GM12891 (cell line): ENCODE results near the gene PHEX.

Source experiments
- DNase-seq: peaks from one replicate; pipeline ENCODE4 v3.0.0; 2011; ENCODE audit warnings: low spot score; ENCODE audit not compliant: insufficient read length
- FAIRE-seq: peaks from 2 replicates; lab custom pipeline; 2011; peaks lifted over from hg19 to GRCh38; lab: Jason Lieb, UNC
- PAX5 ChIP-seq: IDR thresholded peaks from 2 replicates; pipeline ENCODE4 v1.6.1; 2011; ENCODE audit warnings: low read length, moderate library complexity, mild to moderate bottlenecking; ENCODE audit not compliant: insufficient read depth, severe bottlenecking
- POLR2A ChIP-seq: IDR thresholded peaks from 2 replicates; pipeline ENCODE4 v1.6.1; 2011; ENCODE audit warnings: low read depth, low read length, control low read depth
- POLR2AphosphoS5 ChIP-seq: IDR thresholded peaks from 2 replicates; pipeline ENCODE4 v1.6.1; 2011; ENCODE audit warnings: low read depth, low read length, control low read depth
- POU2F2 ChIP-seq: IDR thresholded peaks from 2 replicates; pipeline ENCODE4 v1.6.1; 2011; ENCODE audit warnings: low read depth, mild to moderate bottlenecking, control low read depth, low read length, moderate library complexity
- SPI1 ChIP-seq: IDR thresholded peaks from 2 replicates; pipeline ENCODE4 v1.6.1; 2011; ENCODE audit warnings: low read depth, low read length, control low read depth
- TAF1 ChIP-seq: IDR thresholded peaks from 2 replicates; pipeline ENCODE4 v1.6.1; 2011; ENCODE audit warnings: low read depth, low read length, control low read depth

PHEX gene

GRCh38 chrX:22159071-22159470, 126.9 kb downstream of the PHEX start:
- TF ChIP-seq PAX5 (no peak), SPI1 (no peak), TAF1 (no peak), POU2F2 (no peak)
- FAIRE-seq (no peak), DNase-seq (no peak)

DNA sequence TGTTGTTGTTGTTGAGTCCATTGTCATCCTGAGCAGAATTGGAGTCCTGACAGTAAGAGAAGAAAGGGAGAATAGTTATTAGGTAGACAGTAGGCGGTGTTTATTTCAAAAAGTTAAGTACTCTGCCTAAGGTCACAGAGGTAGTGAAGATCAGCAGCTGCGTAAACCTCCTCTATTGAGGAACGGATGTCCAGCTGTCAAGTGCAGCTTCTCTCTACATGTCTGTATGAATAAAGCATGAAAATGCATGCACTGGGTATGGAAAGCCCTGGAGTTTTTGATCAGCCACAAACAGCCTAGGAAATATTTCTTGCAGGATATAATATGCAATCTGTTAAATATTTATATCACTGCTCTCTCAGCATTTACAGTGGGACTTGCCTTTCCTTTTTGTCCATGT, 131.2 kb downstream of the PHEX start:
- FAIRE-seq, result no peak
- no peak for DNase-seq
- TF ChIP-seq POLR2A, result no peak
- no peak for TF ChIP-seq SPI1
- no peak for TF ChIP-seq TAF1
- no peak for TF ChIP-seq PAX5
- no peak for TF ChIP-seq POU2F2
- TF ChIP-seq POLR2AphosphoS5, result no peak

DNA sequence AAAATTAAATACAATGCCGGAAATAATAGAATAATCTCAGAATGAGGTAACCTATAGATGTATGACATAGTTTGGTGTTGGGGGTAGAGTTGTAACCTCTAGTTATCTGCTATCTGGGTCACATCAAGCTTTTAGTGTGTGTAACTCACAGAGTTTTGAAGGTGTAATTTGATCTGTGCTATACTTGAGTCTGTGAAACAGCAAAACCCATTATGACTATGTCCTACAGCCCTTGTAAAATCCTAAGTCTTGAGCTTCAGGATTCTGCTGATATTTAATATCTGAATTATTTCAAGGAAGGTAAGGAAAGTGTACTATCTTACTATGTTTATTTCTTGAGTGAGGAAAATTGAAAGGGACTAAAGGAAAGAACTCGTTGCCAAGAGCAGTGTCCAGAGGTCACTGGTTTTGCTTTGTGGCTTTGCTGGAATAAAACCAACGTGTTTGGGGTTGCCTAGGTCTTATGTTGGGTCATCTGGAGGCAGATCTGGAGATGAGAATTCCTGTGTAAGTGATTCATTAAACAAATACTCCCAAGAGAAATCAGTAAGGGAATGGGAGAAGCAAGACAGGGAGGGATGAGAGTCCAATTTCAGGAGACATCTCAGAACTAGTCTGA, 132.8 kb downstream of the PHEX start:
- DNase-seq, result no peak
- no peak for FAIRE-seq
- TF ChIP-seq POLR2A (no peak), POU2F2 (no peak), PAX5 (no peak), SPI1 (no peak), TAF1 (no peak), POLR2AphosphoS5 (no peak)

- FAIRE-seq, result no peak
- TF ChIP-seq TAF1 (no peak), POLR2A (no peak), POU2F2 (no peak), POLR2AphosphoS5 (no peak), SPI1 (no peak), PAX5 (no peak)
Measured at GRCh38 chrX:22165732-22166457, 133.8 kb downstream of the PHEX start.

GRCh38 chrX:22171287-22172060, 139.3 kb downstream of the PHEX start:
- FAIRE-seq (no peak), DNase-seq (no peak)
- no peak for TF ChIP-seq POLR2A
- no peak for TF ChIP-seq PAX5
- TF ChIP-seq POU2F2, result no peak
- no peak for TF ChIP-seq TAF1
- TF ChIP-seq POLR2AphosphoS5, result no peak
- TF ChIP-seq SPI1, result no peak

More at GRCh38 chrX:22165732-22166457, 133.8 kb downstream of the PHEX start:
- DNase-seq, result no peak

- FAIRE-seq (no peak), DNase-seq (no peak)
- TF ChIP-seq POU2F2 (no peak), SPI1 (no peak), POLR2AphosphoS5 (no peak), TAF1 (no peak), PAX5 (no peak), POLR2A (no peak)
Measured at GRCh38 chrX:22173966-22174365, 141.8 kb downstream of the PHEX start.

- DNase-seq, result no peak
- no peak for FAIRE-seq
- TF ChIP-seq SPI1 (no peak), PAX5 (no peak), TAF1 (no peak), POLR2AphosphoS5 (no peak), POU2F2 (no peak), POLR2A (no peak)
Measured at GRCh38 chrX:22177950-22178515, 145.9 kb downstream of the PHEX start.

DNA sequence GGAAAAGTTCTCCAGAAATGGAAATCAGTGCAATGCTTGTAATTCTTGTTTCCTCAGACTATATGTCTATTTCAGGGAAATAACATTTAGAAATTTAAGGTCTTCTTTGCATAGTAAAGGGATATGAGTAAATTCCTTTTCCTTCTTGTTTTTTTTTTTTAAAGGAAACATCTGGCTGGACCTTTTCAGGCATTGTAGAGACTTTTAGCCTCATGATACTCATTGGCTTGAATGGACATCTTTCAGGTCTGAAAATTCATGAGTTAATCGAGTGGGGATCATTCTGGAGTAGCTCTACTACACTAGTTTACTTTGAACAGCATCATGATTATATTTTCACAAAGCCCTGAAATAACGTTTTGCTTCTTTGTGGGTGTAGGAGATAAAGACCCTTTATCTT, 152.0 kb downstream of the PHEX start:
- no peak for FAIRE-seq

DNA sequence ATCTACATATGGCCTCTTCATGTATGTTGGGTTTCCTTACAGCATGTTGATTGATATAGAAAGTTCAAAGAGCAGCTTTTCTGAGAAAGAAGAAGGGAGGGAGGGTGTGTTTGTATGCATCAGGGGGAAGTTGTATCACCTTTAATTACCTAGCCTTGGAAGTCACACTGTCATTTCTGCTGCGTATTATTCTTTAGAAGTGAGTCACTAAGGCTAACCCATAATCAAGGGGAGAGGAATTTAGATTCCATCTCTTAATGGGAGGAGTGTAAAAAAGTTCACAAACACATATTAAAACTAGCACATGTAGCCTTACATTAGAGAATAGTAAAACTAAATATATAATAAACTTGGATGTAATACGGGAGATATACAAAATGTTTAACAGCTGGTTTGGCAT, 154.0 kb downstream of the PHEX start:
- no peak for FAIRE-seq
- no peak for TF ChIP-seq PAX5
- no peak for TF ChIP-seq TAF1
- no peak for TF ChIP-seq POLR2A
- no peak for TF ChIP-seq POLR2AphosphoS5
- no peak for TF ChIP-seq SPI1
- no peak for TF ChIP-seq POU2F2

More for the DNA sequence above, 152.0 kb downstream of the PHEX start:
- DNase-seq, result no peak
- TF ChIP-seq PAX5 (no peak), SPI1 (no peak), POLR2AphosphoS5 (no peak), POLR2A (no peak), POU2F2 (no peak), TAF1 (no peak)

More for the DNA sequence above, 154.0 kb downstream of the PHEX start:
- DNase-seq, result no peak
